Uterus (tissue), 4 donors: ENCODE results near the gene VAV3. TPM values are rescaled to one million over a fixed set of nuclear protein-coding genes. Genes with fewer than 3 reads are reported as not detected.
A peak's percentile ranks its signal among the peaks of the same experiment; 100 is the strongest.

Source experiments
- DNase-seq, 2 donors: peaks; one replicate each; pipeline ENCODE4 v3.0.0-alpha.2; 2019 to 2020
- H3K27ac ChIP-seq, 2 donors: fragments of 200-600 bp; sonication (generic); 1 replicate in 1 of 2; 2 replicates in 1 of 2; pipeline ENCODE4 v1.5.1; 2016 to 2018
- H3K27me3 ChIP-seq, 2 donors: fragments of 200-600 bp; sonication (generic); one replicate each; pipeline ENCODE4 v1.5.1; 2018 to 2019; ENCODE audit warnings: control low read depth in 1 of 2
- H3K36me3 ChIP-seq, 2 donors: fragments of 200-600 bp; sonication (generic); one replicate each; pipeline ENCODE4 v1.5.1; 2019; ENCODE audit warnings: control low read depth in 1 of 2
- H3K4me1 ChIP-seq, 2 donors: fragments of 200-600 bp; sonication (generic); one replicate each; pipeline ENCODE4 v1.5.1; 2018 to 2019; ENCODE audit warnings: control low read depth in 1 of 2
- H3K4me3 ChIP-seq, 2 donors: fragments of 200-600 bp; sonication (generic); 1 replicate in 1 of 2; 2 replicates in 1 of 2; pipeline ENCODE4 v1.5.1; 2018 to 2019; ENCODE audit warnings: mild to moderate bottlenecking in 1 of 2
- H3K9me3 ChIP-seq, 2 donors: fragments of 200-600 bp; sonication (generic); one replicate each; pipeline ENCODE4 v1.5.1; 2019; ENCODE audit warnings: control low read depth in 1 of 2
- POLR2A ChIP-seq, 2 donors: fragments of 450-650 bp; IDR thresholded peaks; one replicate each; pipeline ENCODE4 v1.6.1; 2016; ENCODE audit warnings: antibody characterized with exemption in 2 of 2, mild to moderate bottlenecking in 1 of 2, moderate library complexity in 1 of 2
- intact Hi-C: fragments of 100-400 bp; cut with DNase I; formaldehyde crosslinking; loops from one replicate; pipeline ENCODE4 v1.15.1; 2023; ENCODE audit warnings: low total_unique reads
- total RNA-seq, 4 donors: library from RNA; depleted of rRNA in 3 of 4; stranded (reverse); fragments of >200 nt in 3 of 4; gene quantifications; one replicate each; pipeline versions ENCODE4 v1.1.0 to v1.2.4, GENCODE V29; 2014 to 2023
- TF ChIP-seq, protein P1 (sequence below), 4 experiments: fragments of 200-600 bp in 2 of 4; fragments of 450-650 bp in 2 of 4; sonication (generic) in 2 of 4; IDR thresholded peaks; one replicate each; pipeline ENCODE4 v1.5.1; 2016 to 2019; ENCODE audit warnings: antibody characterized with exemption in 4 of 4, mild to moderate bottlenecking in 2 of 4, moderate library complexity in 1 of 4
- donor health status: DM: yes; HTN: yes; CAD: no.

The VAV3 gene
- total RNA-seq, 4 donors from 2014 or later: 0.88 to 22.5 (median 8.6) TPM

DNA sequence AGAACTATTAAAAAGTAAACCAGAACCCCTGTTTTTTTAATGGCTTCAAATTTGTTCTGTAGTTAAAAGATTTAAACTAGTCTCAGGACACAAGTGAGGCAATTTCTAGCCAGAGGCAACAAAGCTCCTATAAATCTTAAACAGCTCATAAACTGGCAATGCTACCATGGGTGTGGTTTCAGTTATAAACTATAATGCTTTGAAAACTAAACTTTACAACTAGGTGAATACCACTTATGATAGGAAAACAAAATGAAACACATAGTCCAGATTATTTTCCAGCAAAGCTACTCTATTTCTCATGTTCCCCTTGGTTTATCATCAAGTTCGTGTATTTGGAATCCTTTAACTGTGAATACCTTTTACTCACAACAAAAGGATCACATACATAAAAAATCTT is 282.5 kb downstream of the VAV3 start:
- peak overlapping the region; percentile 8 to 31 for H3K27ac ChIP-seq

DNA sequence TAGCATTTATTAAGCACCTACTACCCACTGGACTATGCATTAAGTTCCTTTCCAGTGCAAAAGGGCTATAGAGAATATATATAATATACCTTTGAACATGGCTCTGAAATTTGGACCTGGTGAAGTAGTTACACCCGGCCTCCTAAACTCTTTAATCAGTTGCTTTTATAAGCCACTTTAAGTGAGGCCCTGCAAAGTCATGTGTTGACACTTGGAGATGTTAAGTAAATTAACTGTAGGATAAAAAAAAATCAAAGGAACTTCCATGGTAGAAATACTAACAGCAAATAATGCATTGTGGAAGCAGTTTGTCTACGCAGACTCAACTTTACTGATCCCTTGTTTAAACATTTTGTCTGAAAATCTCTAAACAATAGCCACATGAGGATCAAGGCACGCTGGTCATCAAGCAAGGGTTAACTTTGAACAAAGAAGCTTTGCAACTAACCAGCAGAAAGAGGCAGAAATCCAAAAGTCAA is 283.9 kb downstream of the VAV3 start:
- Histone ChIP-seq H3K36me3 (no peaks in the 10 kb centered on the region), H3K4me3 (no peak overlapping the region), H3K9me3 (no peaks in the 10 kb centered on the region), H3K4me1 (no peaks in the 10 kb centered on the region), H3K27me3 (no peaks in the 10 kb centered on the region), H3K27ac (no peak overlapping the region)
- no peak for DNase-seq
- intact Hi-C loops: no loop called here
- TF ChIP-seq POLR2A (IDR thresholded peaks at IDR 0.05): no peak

More for the DNA sequence above, 282.5 kb downstream of the VAV3 start:
- Histone ChIP-seq H3K9me3 (no peaks in the 10 kb centered on the region), H3K4me1 (no peaks in the 10 kb centered on the region), H3K4me3 (no peak overlapping the region), H3K27me3 (no peaks in the 10 kb centered on the region), H3K36me3 (no peaks in the 10 kb centered on the region)
- no peak for TF ChIP-seq POLR2A (IDR thresholded peaks at IDR 0.05)
- TF ChIP-seq, protein P1, sequence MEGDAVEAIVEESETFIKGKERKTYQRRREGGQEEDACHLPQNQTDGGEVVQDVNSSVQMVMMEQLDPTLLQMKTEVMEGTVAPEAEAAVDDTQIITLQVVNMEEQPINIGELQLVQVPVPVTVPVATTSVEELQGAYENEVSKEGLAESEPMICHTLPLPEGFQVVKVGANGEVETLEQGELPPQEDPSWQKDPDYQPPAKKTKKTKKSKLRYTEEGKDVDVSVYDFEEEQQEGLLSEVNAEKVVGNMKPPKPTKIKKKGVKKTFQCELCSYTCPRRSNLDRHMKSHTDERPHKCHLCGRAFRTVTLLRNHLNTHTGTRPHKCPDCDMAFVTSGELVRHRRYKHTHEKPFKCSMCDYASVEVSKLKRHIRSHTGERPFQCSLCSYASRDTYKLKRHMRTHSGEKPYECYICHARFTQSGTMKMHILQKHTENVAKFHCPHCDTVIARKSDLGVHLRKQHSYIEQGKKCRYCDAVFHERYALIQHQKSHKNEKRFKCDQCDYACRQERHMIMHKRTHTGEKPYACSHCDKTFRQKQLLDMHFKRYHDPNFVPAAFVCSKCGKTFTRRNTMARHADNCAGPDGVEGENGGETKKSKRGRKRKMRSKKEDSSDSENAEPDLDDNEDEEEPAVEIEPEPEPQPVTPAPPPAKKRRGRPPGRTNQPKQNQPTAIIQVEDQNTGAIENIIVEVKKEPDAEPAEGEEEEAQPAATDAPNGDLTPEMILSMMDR (IDR thresholded peaks at IDR 0.05): no peak
- intact Hi-C loops: no loop called here
- no peak for DNase-seq

DNA sequence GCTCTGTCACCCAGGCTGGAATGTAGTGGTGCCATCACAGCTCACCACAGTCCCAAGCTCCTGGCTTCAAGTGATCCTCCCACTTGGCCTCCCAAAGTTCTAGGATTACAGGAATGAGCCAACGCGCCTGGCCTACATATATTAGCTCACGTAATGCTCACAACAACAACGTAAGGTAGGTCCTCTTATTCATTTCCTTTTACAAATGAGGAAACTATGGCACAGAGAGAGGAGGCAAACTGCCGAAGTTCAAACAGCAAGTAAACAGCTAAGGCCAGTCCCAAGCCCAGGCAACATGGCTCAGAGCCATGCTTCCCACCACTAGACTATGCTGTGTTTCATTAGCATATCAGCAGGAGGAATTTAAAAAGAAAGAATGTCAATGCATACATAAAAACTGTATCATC is 284.4 kb downstream of the VAV3 start:
- TF ChIP-seq POLR2A (IDR thresholded peaks at IDR 0.05): no peak
- TF ChIP-seq, protein P1 (IDR thresholded peaks at IDR 0.05): no peak
- no peaks in the 10 kb centered on the region for H3K4me1 ChIP-seq
- H3K9me3 ChIP-seq: no peaks in the 10 kb centered on the region
- intact Hi-C loops: no loop called here
- H3K27me3 ChIP-seq: no peaks in the 10 kb centered on the region
- no peak for DNase-seq
- H3K4me3 ChIP-seq: no peak overlapping the region
- H3K27ac ChIP-seq: no peak overlapping the region
- no peaks in the 10 kb centered on the region for H3K36me3 ChIP-seq

DNA sequence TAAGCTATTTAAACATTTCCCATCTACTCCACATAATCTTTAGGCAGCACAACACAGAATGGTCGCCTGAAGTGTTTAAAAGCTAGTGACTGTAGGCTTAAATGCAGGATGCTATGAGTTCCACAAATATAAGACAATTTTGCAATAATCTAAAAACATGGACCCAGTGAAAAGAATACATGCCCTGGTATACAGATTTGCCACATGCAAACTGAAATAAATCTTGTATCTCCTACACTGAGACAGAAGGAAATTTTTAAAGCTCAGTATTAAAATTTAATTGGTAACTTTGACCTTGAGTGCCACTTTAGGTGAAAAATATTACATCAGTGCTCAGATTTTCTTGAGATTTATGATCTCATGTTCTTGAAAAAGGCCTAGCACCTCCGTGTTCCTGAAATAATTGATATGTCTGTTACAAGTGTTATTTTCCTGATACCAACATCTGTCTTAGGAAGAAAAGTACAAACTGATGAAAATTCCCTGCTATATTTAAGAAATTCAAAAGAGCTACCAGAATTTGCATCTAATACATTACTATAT is 285.5 kb downstream of the VAV3 start:
- intact Hi-C loops: no loop called here
- Histone ChIP-seq H3K27ac (no peak overlapping the region), H3K36me3 (no peaks in the 10 kb centered on the region), H3K4me3 (no peak overlapping the region), H3K9me3 (no peaks in the 10 kb centered on the region), H3K4me1 (no peaks in the 10 kb centered on the region), H3K27me3 (no peaks in the 10 kb centered on the region)
- no peak for TF ChIP-seq POLR2A (IDR thresholded peaks at IDR 0.05)
- TF ChIP-seq, protein P1 (IDR thresholded peaks at IDR 0.05): no peak
- DNase-seq: no peak

DNA sequence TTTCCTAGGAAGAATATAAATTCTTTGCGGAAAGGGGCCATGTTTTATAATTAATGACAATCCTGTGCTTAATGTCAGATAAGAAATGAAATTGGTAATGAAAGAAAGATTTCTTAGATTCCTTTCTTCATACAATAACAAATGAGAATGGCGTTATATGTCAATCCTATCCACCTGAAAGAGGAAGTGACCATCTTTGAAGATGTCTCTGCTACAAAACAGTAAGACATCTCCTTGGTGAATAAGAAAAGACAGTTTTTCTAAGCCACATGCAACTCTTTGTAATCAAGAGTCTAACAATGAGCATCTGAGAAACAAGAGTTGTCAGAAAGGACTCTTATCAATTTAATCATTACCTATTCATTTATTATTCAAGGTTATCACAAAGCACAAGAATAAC is 286.0 kb downstream of the VAV3 start:
- Histone ChIP-seq H3K27me3 (no peaks in the 10 kb centered on the region), H3K4me1 (no peaks in the 10 kb centered on the region), H3K36me3 (no peaks in the 10 kb centered on the region), H3K4me3 (no peak overlapping the region), H3K9me3 (no peaks in the 10 kb centered on the region), H3K27ac (no peak overlapping the region)
- TF ChIP-seq POLR2A (IDR thresholded peaks at IDR 0.05): no peak
- TF ChIP-seq, protein P1 (IDR thresholded peaks at IDR 0.05): no peak
- intact Hi-C loops: no loop called here
- no peak for DNase-seq

DNA sequence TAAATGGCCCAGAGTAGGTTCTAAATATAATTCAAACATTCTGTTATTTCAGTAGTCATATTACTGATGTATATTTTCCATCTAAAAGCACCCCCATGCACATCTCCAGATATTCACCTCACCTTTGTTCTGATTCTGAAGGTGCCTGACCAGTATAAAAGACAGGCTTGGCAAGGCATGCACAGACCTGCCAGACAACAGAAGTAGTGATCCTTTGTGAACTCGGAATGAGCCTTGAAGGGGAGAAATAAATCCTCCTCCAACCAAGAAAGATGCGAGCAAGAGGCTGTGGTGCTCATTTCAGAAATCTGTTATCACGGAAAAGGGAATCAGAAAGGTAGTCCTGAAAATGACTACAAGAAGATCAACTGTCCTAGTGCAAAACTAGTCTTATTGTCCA is 287.3 kb downstream of the VAV3 start:
- Histone ChIP-seq H3K4me3 (no peak overlapping the region), H3K4me1 (no peaks in the 10 kb centered on the region), H3K27me3 (no peaks in the 10 kb centered on the region), H3K36me3 (no peaks in the 10 kb centered on the region), H3K9me3 (no peaks in the 10 kb centered on the region), H3K27ac (no peak overlapping the region)
- TF ChIP-seq, protein P1 (IDR thresholded peaks at IDR 0.05): no peak
- no peak for TF ChIP-seq POLR2A (IDR thresholded peaks at IDR 0.05)
- intact Hi-C loops: no loop called here
- DNase-seq: no peak
